ENCODE results near the gene CSPG4.
"Not testable (repeated sequence)": the region's sequence is repeated elsewhere in the genome, so short reads cannot be mapped to it uniquely, and the experiment has no call there.

The CSPG4 gene

GRCh38 chr15:75712668-75713337, at the start of gene CSPG4:
CSPG4 (minus strand) TSS chr15:75712848; CDS start chr15:75712755, 93 bp downstream.
- no peak for DNase-seq

GRCh38 chr15:75762357-75762718, 49.7 kb upstream of the CSPG4 start:
- not testable (repeated sequence) for DNase-seq

GRCh38 chr15:75761446-75762356, 49.1 kb upstream of the CSPG4 start:
- no peak for DNase-seq

GRCh38 chr15:75760704-75761435, 48.2 kb upstream of the CSPG4 start:
- DNase-seq: no peak

GRCh38 chr15:75760131-75760520, 47.5 kb upstream of the CSPG4 start:
- not testable (repeated sequence) for DNase-seq

- DNase-seq: no peak
Observed at GRCh38 chr15:75759416-75760130, 46.9 kb upstream of the CSPG4 start.

GRCh38 chr15:75758071-75758872, 45.6 kb upstream of the CSPG4 start:
- peak; percentile 84 for DNase-seq

- DNase-seq: not testable (repeated sequence)
Observed at GRCh38 chr15:75754871-75755270, 42.2 kb upstream of the CSPG4 start.

GRCh38 chr15:75753145-75753544, 40.5 kb upstream of the CSPG4 start:
- no peak for DNase-seq

- no peak for DNase-seq
Observed at GRCh38 chr15:75751891-75752290, 39.2 kb upstream of the CSPG4 start.

- DNase-seq: no peak
Observed at GRCh38 chr15:75751116-75751875, 38.6 kb upstream of the CSPG4 start.

- DNase-seq: no peak
Observed at GRCh38 chr15:75750261-75751050, 37.8 kb upstream of the CSPG4 start.

- DNase-seq: no peak
Observed at GRCh38 chr15:75749820-75750219, 37.2 kb upstream of the CSPG4 start.

GRCh38 chr15:75748882-75749281, 36.2 kb upstream of the CSPG4 start:
- DNase-seq: not testable (repeated sequence)

- not testable (repeated sequence) for DNase-seq
Observed at GRCh38 chr15:75747121-75747520, 34.5 kb upstream of the CSPG4 start.

GRCh38 chr15:75745305-75745704, 32.7 kb upstream of the CSPG4 start:
- no peak for DNase-seq

GRCh38 chr15:75742346-75742745, 29.7 kb upstream of the CSPG4 start:
- not testable (repeated sequence) for DNase-seq

- DNase-seq: no peak
Observed at GRCh38 chr15:75739791-75740190, 27.1 kb upstream of the CSPG4 start.

- peak; percentile 91 for DNase-seq
Observed at GRCh38 chr15:75738647-75739325, 26.1 kb upstream of the CSPG4 start.
